Raji (cell line): ENCODE results near the gene TBCB.

Source experiments
- POLR2A ChIP-seq: IDR thresholded peaks from 2 replicates; pipeline ENCODE4 v1.6.1; 2011; ENCODE audit warnings: low read depth, low read length, control low read depth; ENCODE audit not compliant: insufficient read depth

TBCB gene

DNA sequence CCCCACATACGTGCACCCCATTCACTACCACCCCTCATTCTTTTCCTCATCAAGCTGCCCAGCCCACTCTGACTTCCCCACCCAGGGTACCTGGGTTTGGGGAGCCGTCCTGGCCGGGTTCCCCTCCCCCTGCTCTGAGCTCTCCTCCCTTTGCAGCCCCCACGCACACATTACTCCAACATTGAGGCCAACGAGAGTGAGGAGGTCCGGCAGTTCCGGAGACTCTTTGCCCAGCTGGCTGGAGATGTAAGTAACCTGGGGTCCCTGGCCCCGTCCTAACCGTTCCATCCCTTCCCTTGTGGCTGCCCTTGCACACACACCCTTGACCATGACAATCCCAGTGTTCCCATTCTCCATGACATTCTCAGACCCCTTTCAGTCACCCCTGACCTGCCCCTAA lies 27.2 kb downstream of the TBCB start:
- TF ChIP-seq POLR2A = no peak

- TF ChIP-seq POLR2A = no peak
These were observed 29.4 kb downstream of the TBCB start for GRCh38 chr19:36144624-36145023.

- TF ChIP-seq POLR2A = no peak
These were observed 34.6 kb downstream of the TBCB start for GRCh38 chr19:36149673-36150406.

DNA sequence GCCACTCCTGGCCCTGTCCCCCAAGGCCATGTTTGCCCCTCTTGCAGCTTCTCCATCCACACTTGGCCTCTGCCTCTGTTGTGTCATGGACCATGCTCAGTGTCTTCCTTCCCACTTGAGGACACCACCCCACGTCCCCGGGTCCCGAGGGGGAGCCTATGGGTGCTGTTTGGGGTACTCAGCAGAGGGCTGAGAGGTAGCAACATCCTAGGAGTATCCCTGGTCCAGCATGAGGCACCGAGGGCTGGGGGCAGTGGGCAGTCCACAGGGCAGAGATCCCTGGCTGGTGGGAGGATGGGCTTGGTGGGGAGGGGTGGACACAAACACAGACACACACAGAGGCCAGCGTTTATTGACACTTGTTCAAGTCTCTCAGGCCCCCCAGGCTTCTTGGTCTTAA lies 35.3 kb downstream of the TBCB start:
- TF ChIP-seq POLR2A = no peak

- TF ChIP-seq POLR2A = no peak
These were observed 36.1 kb downstream of the TBCB start for GRCh38 chr19:36151144-36152018.

DNA sequence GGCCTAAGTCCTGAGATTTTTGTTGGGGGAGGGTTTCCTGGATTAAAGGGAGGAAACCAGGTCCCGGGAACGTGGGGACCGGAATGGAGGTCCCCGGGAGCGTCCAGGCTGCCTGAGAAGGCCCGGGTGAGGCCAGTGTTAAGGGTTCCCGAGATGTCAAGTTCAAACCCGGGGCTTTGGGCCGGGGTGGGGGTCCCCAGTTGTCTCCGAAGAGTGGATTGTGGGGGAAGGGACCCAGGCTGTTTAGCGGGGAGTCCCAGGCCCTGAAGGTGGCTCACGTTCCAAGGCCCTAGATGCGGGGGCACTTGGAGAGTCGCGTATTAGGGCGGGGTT lies 36.7 kb downstream of the TBCB start:
- no peak for TF ChIP-seq POLR2A

GRCh38 chr19:36152352-36153091 lies 37.3 kb downstream of the TBCB start, which contains the start of gene COX7A1:
Gene COX7A1 (minus strand): TSS chr19:36152447. CDS start chr19:36152407, 40 bp downstream.
- no peak for TF ChIP-seq POLR2A

- TF ChIP-seq POLR2A = no peak
These were observed 37.9 kb downstream of the TBCB start for GRCh38 chr19:36153126-36153525.

DNA sequence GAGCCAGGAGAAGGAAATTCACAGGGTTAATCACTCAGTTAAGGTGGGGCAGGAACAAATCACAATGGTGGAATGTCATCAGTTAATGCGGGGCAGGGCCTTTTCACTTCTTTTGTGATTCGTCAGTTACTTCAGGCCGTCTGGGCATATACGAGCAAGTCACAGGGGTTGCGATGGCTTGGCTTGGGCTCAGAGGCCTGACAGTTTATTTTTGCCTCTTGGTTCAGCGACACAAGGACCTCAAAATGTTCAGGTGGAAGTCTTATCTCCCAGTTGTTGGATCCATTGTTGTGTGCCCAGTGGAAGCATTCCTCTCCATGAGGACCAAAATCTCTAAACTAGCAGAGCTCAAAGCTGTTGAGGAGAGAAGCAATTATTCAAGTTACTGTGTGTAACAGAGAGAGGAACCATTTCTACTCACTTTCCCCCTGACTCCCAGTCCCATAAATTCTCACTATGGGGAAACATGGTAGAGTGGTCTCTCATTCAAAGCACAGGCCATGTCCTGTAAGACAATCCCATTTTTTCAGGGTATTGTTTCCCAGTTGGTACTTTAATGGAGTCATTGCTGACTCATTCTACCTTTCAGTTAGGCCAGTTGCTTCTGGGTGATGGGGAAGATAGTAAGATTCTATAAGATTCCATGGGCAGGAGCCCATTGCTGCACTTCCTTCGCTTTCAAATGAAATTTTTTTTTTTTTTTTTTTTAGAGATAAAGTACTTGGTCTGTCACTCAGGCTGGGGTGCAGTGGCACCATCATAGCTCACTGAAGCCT lies 45.7 kb downstream of the TBCB start:
- TF ChIP-seq POLR2A = no peak

DNA sequence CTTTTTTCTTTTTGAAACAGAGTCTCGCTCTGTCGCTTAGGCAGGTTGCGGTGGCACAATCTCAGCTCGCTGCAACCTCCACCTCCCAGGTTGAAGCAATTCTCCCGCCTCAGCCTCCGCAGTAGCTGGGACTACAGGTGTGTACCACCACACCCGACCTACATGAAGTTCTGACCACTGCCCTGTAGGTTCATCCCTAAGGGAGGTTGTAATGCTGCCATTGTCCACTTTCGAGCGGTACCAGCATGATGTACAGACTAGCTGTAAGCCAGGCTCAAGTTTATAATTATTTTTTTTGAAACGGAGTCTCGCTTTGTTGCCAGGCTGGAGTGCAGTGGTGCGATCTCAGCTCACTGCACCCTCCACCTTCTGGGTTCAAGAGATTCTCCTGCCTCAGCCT lies 48.5 kb downstream of the TBCB start:
- TF ChIP-seq POLR2A = no peak

GRCh38 chr19:36169084-36169760 lies 54.0 kb downstream of the TBCB start:
- TF ChIP-seq POLR2A = no peak

DNA sequence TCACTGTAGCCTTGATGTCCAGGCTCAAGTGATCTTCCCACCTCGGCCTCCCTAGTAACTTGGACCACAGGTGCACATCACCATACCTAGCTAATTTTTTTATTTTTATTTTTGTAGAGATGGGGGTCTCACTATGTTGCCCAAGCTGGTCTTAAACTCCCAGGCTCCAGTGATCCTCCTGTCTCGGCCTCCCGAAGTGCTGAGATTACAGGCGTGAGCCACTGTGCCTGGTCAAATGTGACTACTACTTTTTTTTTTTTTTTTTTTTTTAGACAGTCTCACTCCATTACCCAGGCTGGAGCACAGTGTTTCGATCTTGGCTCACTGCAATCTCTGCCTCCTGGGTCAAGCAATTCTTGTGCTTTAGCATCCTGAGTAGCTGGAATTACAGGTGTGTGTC lies 57.6 kb downstream of the TBCB start:
- no peak for TF ChIP-seq POLR2A
